Fibroblast of lung (primary cell): ENCODE data around the gene RNF148. TPM values are rescaled to one million over a fixed set of nuclear protein-coding genes. Genes with fewer than 3 reads are reported as not detected.

Experiments used
- DNase-seq, 2 donors: peaks; one replicate each; pipeline versions ENCODE4 v3.0.0 to v3.0.0-alpha.2; 2010; ENCODE audit warnings: low read depth in 2 of 2
- H2AFZ ChIP-seq: 2 replicates; pipeline ENCODE4 v1.5.1; 2012; ENCODE audit warnings: low read length, control low read depth, inconsistent platforms
- H3K27ac ChIP-seq: 2 replicates; pipeline ENCODE4 v1.5.1; 2011; ENCODE audit warnings: low read length, control low read depth; ENCODE audit not compliant: insufficient read depth
- H3K27me3 ChIP-seq: 2 replicates; pipeline ENCODE4 v1.5.1; 2011; ENCODE audit warnings: mild to moderate bottlenecking, low read length; ENCODE audit not compliant: control insufficient read depth, insufficient read depth
- H3K36me3 ChIP-seq: 2 replicates; pipeline ENCODE4 v1.5.1; 2011; ENCODE audit warnings: low read length; ENCODE audit not compliant: control insufficient read depth, insufficient read depth
- H3K4me1 ChIP-seq: 2 replicates; pipeline ENCODE4 v1.5.1; 2011; ENCODE audit warnings: low read length; ENCODE audit not compliant: control insufficient read depth, insufficient read depth; ENCODE audit errors: extremely low read depth
- H3K4me2 ChIP-seq: 2 replicates; pipeline ENCODE4 v1.5.1; 2011; ENCODE audit warnings: low read length, control low read depth; ENCODE audit not compliant: insufficient read depth; ENCODE audit errors: extremely low read depth
- H3K4me3 ChIP-seq, 4 experiments: fragments of 200-600 bp in 1 of 4; sonication (generic) in 1 of 4; replicated peaks in 1 of 4; 2 replicates each; pipeline ENCODE4 v1.5.1; 2011 to 2016; ENCODE audit warnings: low read length in 4 of 4, low read depth in 3 of 4, mild to moderate bottlenecking in 3 of 4, control low read depth in 2 of 4, inconsistent platforms in 1 of 4, mixed read lengths in 1 of 4; ENCODE audit not compliant: insufficient read depth in 1 of 4; ENCODE audit errors: control extremely low read depth in 1 of 4
- H3K79me2 ChIP-seq: 2 replicates; pipeline ENCODE4 v1.5.1; 2012; ENCODE audit warnings: mild to moderate bottlenecking, low read length, inconsistent platforms; ENCODE audit not compliant: control insufficient read depth, insufficient read depth
- H3K9ac ChIP-seq: 2 replicates; pipeline ENCODE4 v1.5.1; 2011; ENCODE audit warnings: mild to moderate bottlenecking, low read length, control low read depth; ENCODE audit not compliant: insufficient read depth
- H3K9me3 ChIP-seq: 2 replicates; pipeline ENCODE4 v1.5.1; 2012; ENCODE audit warnings: low read depth, low read length; ENCODE audit not compliant: control insufficient read depth, insufficient read depth
- H4K20me1 ChIP-seq: 2 replicates; pipeline ENCODE4 v1.5.1; 2011; ENCODE audit warnings: low read length; ENCODE audit not compliant: control insufficient read depth, insufficient read depth; ENCODE audit errors: extremely low read depth
- CTCF ChIP-seq, 2 donors: IDR thresholded peaks in 1 of 2; conservative IDR thresholded peaks in 1 of 2; 1 replicate in 1 of 2; 2 replicates in 1 of 2; pipeline ENCODE4 v1.5.1; 2011 to 2012; ENCODE audit warnings: low read length in 2 of 2, control low read depth in 1 of 2, inconsistent platforms in 1 of 2, low read depth in 1 of 2, mild to moderate bottlenecking in 1 of 2
- EZH2 ChIP-seq: IDR thresholded peaks from 2 replicates; pipeline ENCODE4 v1.5.1; 2012; ENCODE audit warnings: low read length, control low read depth, mild to moderate bottlenecking; ENCODE audit errors: missing control alignments
- polyA plus RNA-seq, 2 donors: library from polyadenylated mRNA; depleted of rRNA in 1 of 2; stranded (reverse) in 1 of 2; unstranded in 1 of 2; fragments of >200 nt; gene quantifications; 2 replicates each; pipeline ENCODE4 v1.2.1, GENCODE V29; 2011 to 2012; ENCODE audit warnings: missing spikeins in 1 of 2
- total RNA-seq: library from RNA; depleted of rRNA; stranded (reverse); fragments of >200 nt; gene quantifications from 2 replicates; pipeline ENCODE4 v1.2.1, GENCODE V29; 2014

RNF148 gene
- total and polyA plus RNA-seq, 2 donors (not counting 1 experiment from before 2014, with no cell fraction given) = 0.09 to 0.83 TPM

GRCh38 chr7:122709930-122710646 lies 7.4 kb upstream of the RNF148 start:
- H3K27me3 ChIP-seq = no peaks in the 10 kb centered on the region
- H3K4me2 ChIP-seq = no peak overlapping the region
- no peak overlapping the region for H3K27ac ChIP-seq
- no peak overlapping the region for H2AFZ ChIP-seq
- no peaks in the 10 kb centered on the region for H4K20me1 ChIP-seq
- H3K79me2 ChIP-seq = no peaks in the 10 kb centered on the region
- H3K9ac ChIP-seq = no peak overlapping the region
- H3K4me1 ChIP-seq = no peaks in the 10 kb centered on the region
- no peak overlapping the region for H3K4me3 ChIP-seq
- no peak for TF ChIP-seq CTCF (conservative IDR thresholded peaks at IDR 0.05 in 1 of 2, IDR thresholded peaks at IDR 0.05 in 1 of 2; ENCODE audit: low read depth in 1 of 2, low read length in 2 of 2)
- TF ChIP-seq EZH2 = no peak
- no peaks in the 10 kb centered on the region for H3K36me3 ChIP-seq
- no peak for DNase-seq
- H3K9me3 ChIP-seq = no peaks in the 10 kb centered on the region

DNA sequence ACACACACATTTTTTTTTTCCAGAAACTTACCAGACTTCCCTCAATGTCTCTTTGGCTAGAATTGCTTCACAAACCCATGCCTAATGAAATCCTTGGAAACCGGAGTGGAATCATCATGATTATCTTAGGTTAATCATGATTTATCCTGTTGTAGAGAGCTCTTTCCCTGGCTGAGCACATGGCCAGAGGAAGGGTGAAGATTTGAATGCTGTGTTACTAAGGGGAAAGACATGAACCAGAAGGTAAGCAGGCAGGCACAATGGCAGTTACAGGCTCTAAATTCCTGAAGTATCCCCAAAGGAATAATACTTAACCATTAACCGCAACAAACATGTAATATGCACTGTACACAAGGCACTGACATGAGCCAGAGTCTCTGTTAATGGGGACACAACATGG lies 4.1 kb upstream of the RNF148 start:
- H4K20me1 ChIP-seq = no peaks in the 10 kb centered on the region
- no peak overlapping the region for H2AFZ ChIP-seq
- no peaks in the 10 kb centered on the region for H3K27me3 ChIP-seq
- H3K9me3 ChIP-seq = no peaks in the 10 kb centered on the region
- H3K4me2 ChIP-seq = no peak overlapping the region
- no peak overlapping the region for H3K27ac ChIP-seq
- no peak overlapping the region for H3K4me3 ChIP-seq
- no peaks in the 10 kb centered on the region for H3K36me3 ChIP-seq
- no peak overlapping the region for H3K9ac ChIP-seq
- no peaks in the 10 kb centered on the region for H3K79me2 ChIP-seq
- no peak for DNase-seq
- H3K4me1 ChIP-seq = no peaks in the 10 kb centered on the region
- TF ChIP-seq CTCF (conservative IDR thresholded peaks at IDR 0.05 in 1 of 2, IDR thresholded peaks at IDR 0.05 in 1 of 2; ENCODE audit: low read depth in 1 of 2, low read length in 2 of 2) (no peak), EZH2 (no peak)

GRCh38 chr7:122699017-122699416 lies 3.7 kb downstream of the RNF148 start, which contains the start of gene RNF133:
Gene RNF133, minus strand, starts transcription at chr7:122699117. Its CDS starts 199 bp downstream, at chr7:122698918.
- H3K4me3 ChIP-seq = no peak within 1 kb of the TSS
- no peaks in the 10 kb centered on the region for H3K36me3 ChIP-seq
- no peak within 1 kb of the TSS for H3K4me2 ChIP-seq
- H3K9ac ChIP-seq = no peak within 1 kb of the TSS
- DNase-seq = no peak
- H3K79me2 ChIP-seq = no peaks in the 10 kb centered on the region
- no peak for TF ChIP-seq CTCF (conservative IDR thresholded peaks at IDR 0.05 in 1 of 2, IDR thresholded peaks at IDR 0.05 in 1 of 2; ENCODE audit: low read depth in 1 of 2, low read length in 2 of 2)
- TF ChIP-seq EZH2 = no peak
- no peak within 1 kb of the TSS for H3K27ac ChIP-seq
- H2AFZ ChIP-seq = no peak within 1 kb of the TSS
- no peaks in the 10 kb centered on the region for H3K9me3 ChIP-seq
- no peaks in the 10 kb centered on the region for H4K20me1 ChIP-seq
- H3K27me3 ChIP-seq = no peaks in the 10 kb centered on the region
- H3K4me1 ChIP-seq = no peaks in the 10 kb centered on the region
